Tongue (tissue), 2 donors: ENCODE data around the gene MYLK2. TPM values are rescaled to one million over a fixed set of nuclear protein-coding genes. Genes with fewer than 3 reads are reported as not detected.
"Not testable (repeated sequence)": the region's sequence is repeated elsewhere in the genome, so short reads cannot be mapped to it uniquely, and the experiment has no call there.

Experiments used
- DNase-seq: peaks from one replicate; pipeline ENCODE4 v3.0.0-alpha.2; 2015
- total RNA-seq: library from RNA; depleted of rRNA; stranded (reverse); fragments of >200 nt; gene quantifications from one replicate; pipeline ENCODE4 v1.2.3, GENCODE V29; 2014

Gene MYLK2
- total RNA-seq = 55.9 TPM

DNA sequence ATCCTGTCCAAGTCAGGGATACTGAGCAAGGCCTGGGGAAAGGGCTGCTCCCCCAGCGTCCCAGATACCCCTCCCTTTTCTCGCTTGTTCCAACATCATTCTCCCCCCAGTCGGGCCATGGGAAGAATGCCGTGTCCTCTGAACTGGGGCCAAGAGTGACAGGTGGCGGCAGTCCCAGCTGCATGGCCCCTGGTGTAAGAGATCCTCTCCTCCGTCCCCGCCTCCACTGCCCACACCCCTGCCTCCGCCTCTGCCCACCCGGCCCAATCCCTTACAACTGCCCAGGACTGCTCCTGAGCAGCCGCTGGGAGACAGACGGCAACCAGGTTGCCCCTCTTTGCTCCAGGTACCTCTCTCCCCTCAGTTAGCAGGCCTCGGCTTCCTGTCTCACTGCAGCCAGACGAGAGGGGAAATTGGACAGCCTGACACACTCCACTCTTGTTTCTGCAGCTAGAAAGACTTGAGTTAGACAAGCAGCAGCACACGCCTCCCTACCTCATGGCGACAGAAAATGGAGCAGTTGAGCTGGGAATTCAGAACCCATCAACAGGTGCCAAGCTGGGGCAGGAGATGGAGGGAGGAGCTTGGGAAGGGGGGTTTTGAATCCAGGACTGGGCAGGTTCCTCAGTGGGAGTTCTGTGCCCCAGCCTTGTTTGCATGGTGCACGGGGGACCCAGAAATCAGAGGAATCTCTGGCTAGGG, at the start of gene MYLK2:
MYLK2 (plus strand) TSS at position 274 of the 702 bp plus-strand sequence; CDS start at position 499, 225 bp downstream.
- DNase-seq = peak; percentile 95

DNA sequence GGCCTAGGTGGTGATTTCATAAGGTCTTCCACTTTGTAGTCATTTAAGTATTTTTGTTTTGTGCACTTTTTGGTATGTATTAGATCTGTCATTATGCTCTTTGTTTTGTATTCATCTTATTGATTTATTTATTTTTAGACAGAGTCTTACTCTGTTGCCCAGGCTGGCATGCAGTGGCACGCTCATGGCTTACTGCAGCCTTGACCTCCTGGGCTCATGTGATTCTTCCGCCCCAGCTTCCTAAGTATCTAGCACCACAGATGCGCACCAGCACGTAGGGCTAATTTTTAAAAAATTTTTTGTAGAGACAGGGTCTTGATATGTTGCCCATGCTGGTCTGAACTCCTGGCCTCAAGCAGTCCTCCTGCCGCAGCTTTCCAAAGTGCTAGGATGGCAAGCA, 49.5 kb upstream of the MYLK2 start:
- DNase-seq = no peak

DNA sequence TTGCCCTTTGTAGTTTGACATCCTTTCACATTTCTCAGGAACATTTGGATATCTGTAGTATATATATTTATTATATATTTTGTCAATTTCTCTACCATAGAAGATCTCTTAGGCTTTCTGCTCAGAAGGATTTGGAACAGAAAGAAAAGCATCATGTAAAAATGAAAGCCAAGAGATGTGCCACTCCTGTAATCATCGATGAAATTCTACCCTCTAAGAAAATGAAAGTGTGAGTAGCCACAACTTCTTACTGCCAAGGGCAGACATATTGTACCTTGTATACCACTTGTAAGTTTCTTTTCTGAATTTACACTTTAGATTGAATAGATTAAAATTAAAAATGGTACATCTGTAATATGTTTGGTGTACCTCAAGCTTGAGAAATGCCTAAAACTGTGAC, 48.9 kb upstream of the MYLK2 start:
- DNase-seq = no peak

DNA sequence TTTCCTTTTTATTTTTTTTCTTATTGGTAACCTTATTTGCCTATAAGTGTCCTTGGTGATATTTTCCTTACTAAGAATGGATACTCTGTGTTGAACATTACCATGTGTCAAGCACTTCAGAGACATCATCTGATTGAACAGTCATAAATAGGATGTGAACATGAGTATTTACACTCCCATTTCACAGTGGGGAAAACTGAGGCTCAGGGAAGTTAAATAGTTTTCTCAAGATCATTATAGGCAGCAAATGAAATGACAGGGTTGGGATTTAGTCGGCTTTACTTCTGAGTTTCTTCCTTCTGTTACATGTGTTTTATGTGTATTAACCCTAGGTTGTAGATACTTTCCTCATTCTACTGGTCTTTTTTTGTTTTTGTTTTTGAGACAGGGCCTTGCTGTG, 44.7 kb upstream of the MYLK2 start:
- DNase-seq = no peak

DNA sequence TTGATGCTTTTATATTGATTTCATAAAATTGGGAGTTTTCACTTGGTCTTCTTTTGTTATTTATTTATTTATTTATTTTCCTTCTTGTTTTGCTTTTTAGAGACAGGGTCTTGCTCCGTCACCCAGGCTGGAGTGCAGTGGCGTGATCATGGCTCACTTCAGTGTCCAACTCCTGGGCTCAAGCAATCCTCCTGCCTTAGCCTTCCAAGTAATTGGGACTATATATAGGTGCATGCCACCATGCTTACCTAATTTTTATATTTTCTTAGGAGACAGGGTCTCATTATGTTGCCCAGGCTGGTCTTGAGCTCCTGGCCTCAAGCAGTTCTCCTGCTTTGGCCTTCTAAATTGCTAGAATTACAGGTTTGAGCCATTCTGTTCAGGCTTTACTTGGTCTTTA, 38.3 kb upstream of the MYLK2 start:
- DNase-seq = no peak

DNA sequence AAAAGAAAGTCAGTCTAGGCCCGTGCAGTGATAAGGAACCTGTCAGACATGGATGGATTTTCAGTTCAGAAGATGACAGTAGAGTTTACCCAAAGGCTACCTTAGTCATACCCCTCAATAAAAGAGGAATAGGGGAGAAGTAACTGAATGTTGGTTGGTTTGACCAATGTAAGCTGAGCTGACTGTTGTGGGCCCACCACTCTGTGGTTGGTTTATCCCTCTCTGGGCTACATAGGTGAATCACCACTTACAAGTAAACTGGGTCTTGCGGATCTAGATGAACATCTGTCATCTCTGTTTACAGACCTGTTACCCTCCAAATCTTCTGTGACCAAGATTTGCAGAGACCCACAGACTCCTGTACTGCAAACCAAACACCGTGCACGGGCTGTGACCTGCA, 37.2 kb upstream of the MYLK2 start:
- no peak for DNase-seq

DNA sequence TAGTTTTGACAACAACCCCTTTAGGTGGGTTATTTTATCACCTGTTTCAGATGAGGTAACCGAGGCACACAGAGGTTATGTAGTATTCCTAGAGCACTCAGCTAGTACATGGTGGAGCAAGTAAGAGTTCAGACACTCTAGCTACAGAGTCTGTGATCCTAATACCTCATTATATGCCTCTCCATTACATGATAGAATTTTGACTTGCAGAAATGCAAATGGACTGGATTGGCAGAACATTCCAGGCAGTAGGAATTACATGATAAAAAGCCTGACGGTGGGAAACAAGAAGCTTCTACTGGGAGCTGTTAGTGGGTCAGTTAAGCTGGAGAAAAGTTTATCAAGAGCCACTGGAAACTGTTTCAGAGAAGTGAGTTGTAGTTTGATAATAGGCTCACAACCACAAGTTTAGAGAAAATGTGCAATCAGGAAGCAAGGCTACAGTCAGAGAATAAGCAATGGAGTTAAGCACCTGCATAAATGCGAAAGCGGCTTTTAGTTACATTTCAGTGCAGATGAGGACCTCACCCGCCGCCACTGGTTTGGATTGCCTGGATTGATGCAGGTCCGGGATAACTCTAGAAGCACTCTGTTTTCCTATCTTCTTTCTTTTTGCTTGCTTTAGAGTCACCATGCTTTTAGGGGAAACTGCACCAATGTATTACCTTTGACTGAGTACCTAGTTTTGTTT, 34.7 kb upstream of the MYLK2 start:
- no peak for DNase-seq

DNA sequence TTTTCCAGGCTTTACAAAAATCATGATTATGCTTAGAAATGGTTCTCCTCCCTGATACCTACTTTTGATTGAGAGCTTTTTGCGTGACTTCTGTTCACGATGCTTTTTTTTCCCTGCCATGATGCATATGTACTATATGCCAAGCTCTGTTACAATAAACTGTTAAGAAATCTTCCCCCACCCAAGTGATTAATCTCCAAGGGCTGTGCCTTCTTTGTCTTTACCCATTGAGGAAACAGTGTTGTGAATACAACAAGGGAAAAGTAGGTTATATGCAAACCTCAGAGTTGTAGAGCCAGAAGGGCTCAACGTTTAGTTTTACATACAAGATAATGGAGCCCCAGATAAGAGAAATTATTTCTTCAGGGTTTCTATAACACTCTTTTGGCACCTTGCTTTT, 34.1 kb upstream of the MYLK2 start:
- DNase-seq = no peak

DNA sequence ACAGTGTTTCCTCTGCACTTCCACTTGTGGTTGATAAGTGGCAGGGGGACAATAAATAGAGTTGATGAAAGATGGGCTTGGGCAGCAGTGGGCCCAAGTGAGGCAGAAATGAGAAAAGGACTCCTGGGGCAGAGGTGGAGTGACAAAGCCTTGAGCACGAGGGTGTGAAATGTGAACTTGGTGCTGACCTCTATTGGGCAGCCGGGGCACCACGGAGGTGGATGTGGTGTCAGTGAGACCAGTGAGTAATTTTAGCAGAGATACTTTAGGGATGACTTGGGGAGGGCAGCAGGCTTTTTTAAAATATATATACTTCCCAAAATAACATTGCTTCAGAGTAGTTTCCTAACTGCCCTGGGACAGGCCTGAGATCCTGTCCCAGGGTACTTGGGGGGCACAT, 30.6 kb upstream of the MYLK2 start:
- DNase-seq = peak; percentile 24

DNA sequence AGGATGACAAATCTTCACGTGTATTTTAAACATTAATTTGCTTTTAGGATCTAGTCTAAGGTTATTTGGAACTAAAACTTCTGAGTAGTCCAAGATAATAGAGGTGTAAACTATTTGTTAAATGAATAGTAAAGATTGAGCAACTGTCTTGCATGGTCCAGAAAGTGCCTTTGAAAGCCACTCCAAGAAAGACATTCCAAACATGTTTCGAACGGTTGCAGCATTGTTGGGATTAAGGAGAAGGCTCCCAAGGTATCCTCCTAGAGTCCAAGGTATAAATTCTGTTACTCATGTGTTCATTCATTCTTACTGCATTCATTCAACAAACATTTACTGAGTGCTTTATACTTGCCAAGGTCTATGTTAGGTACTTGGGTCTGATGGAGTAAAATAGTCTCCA, 28.8 kb upstream of the MYLK2 start:
- DNase-seq = no peak

DNA sequence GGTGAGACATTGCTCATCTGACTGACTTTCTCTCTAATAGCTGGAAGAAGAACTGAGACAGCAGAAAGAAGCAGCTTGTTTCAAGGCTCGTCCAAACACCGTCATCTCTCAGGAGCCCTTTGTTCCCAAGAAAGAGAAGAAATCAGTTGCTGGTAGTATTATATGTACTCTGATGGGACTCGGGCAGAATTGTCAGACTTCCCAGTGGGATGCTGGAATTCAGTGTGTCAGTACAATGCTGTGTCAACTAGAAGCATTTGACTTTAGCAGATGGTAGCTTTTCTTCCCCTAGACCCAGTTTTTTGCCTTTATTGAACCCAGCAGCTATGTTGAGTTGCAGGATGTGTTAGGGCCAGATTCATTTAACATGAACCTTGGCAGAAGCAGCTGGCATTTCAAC, 21.8 kb upstream of the MYLK2 start:
- no peak for DNase-seq

DNA sequence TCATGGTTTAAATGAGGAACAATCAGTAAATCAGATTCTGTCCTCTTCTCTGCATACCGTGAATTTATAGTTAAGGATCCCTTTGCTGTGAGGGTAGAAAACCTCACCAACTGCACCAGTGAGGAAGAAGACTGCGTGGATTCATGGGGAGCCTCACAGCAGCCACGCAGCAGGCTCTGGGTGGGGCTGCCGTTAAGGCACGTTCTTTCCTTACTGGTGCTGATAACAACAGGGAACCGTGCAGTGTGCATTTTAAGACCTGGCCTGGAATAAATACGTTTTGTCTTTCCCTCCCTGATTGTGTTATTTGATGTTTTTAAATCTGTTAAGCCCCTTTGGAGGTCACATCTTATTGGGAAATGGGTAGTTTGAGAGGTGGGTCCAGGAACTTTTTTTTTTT, 17.6 kb upstream of the MYLK2 start:
- DNase-seq = no peak

DNA sequence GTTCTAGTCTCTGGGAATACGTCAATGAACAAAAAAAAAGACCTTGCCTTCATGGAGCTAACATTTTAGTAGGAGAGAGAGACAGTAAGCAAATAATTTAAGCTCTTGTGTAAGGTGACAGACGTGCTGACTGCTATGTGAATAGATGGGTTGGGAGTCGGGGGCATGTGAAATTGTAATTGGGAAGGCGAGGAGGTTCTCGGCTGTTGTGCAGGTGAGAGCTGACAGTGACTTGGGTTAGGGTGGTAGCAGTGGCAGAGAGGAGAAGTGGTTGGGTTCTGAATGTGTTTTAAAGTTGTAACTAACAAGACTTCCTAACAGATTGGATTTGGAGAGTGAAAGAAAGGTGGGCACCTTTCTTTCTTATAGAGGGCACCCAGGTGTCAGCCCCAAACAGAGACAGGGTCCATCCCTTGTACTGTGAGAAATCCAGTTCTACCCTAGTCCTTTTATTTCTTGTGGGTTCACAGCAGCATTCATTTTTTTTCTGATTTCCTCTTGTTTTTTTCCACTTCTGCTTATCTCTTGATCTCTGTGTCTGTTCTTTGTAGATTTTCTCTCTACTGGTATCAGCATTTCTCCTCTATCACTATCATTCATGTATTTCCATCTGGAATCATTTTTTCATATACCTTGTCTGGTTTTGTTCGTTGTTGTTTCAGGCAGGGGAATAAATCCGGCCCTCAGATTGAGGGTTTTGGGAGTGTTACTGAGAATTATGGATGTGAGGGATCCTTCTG, 15.4 kb upstream of the MYLK2 start:
- DNase-seq = no peak

DNA sequence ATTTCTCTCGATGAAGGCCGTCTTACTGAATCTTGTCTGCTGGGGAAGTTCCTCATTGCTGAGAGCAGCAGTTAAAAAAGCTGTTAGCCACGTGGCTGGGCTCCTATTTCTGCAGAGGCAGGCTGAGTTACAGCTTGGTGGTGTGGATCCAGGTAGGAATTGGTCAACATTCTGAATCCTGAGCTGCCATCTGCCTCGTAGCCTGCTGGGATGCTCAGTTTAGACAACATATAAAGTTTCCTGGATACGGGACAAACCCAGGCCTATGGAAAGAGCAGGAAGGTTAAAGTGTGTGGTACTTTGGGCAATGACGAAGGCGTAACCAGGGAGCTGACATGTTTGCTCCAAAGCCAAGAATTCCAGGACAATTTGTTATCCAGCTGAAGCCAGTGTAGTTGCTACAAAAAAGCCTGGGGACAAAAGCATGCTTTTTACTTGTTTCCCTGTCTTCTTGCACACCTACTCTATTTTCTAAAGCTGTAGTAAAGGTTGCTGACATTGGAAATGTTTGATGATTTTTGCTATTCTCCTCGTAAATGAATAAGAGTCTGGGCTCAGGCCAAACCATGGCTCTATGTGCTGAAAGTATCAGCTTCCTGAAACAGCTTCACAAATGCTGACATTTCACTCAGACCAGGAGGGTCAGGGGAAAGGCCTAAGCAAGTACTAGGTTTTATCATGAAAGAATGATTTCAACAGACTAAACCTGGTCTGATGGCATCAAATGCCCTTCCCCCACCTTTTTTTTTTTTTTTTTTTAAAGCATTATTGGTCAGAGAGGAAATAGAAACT, 12.4 kb upstream of the MYLK2 start:
- no peak for DNase-seq

DNA sequence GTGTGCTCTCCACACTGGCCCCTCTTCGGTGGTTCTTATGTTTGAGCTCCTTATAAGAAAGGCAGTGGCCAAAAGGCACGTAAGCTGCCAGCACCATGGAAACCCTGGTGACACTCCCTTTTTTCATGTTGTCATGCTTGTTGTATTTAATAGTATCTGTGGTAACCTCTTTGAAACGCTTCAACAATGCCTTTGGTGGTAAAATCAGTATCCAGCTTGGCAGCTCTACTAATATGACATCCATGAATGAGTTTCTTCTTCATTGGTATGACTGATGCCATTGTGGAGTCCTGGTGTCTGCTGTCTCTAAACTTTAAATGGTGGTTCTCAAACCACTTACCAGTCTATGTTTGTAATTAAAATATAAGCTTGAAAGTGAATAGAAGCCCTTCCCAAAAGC, 10.7 kb upstream of the MYLK2 start:
- peak; percentile 28 for DNase-seq

DNA sequence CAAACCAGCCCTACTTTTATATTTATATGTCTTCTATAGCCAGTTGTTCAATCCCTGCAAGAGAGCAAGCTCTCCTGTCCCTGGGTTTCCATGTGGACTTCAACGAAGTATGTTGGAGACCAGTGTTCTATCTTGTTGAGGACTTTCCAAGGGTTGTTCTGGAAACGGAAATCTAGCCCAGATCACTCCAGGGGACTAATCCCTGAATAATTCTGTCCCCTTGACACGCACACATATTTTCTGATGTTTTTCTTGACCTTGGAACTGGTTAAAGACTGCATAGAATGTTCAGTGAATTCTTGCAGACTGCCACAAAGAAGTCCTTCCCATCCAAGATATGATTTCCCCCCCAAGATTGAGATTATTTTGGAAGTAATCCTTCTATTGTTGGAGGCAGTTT, 9.5 kb upstream of the MYLK2 start:
- DNase-seq = no peak

DNA sequence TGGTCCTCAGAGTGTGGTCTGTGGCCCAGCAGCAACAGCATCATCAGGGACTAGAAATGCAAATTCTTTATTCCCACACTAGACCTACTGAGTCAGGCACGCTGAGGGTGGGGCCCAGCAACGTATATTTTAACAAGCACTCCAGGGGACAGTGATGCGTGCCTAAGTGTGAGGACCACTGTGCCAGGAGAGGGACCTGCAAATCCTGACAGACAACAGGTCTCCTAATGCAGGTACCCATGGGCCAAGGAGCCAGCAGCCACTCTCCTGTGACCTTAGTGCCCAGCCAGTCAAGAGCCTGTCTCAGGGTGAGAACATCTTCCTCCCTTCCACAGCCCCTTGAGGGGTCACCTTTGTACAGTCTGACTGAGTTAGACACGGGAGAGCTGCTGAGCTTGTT, 8.0 kb upstream of the MYLK2 start:
- no peak for DNase-seq

DNA sequence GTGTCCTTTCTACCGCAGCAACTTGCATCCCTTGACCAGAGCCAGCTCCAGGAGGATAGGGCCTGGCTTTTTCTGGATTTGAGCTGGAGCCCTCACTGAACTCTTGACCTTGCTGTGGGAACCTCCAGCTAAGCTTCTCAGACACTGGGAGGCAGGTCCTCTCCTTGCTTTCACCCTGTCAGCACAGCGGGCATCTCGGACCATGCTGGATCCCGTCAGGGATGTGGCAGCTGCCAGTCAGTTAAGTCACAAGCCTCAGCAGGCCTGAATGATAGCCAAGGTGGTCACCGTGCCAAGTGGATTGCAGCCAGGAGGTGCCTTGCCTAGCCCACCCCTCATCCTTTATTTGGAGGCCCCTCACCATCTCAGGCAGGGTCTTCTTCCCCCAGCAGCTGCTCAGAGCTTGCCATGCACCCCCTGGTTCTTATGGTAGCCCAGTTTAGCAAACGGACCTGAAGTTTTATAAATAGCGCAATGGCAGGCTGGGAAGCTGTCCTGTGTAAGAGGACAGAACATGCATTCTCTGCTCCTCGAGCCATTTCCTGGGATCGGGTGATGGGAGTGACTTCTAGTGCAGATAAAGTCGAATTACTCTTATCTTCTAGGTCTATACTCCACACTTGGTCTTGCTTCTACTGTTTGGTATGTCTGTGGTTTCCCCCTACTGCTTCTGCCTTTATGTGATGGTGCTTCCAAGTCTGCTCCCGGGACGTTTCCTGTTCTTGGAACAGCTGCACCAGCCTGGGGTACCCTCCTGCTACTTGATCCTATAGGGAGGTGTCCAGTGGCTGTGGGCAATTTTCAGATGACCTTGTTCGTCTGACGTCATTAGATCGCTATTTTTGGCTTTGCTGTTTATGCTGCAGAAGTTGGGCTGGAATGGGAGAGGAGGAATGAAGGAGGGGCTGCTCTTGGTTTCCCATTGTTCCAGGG, 7.1 kb upstream of the MYLK2 start:
- peak; percentile 94 for DNase-seq

DNA sequence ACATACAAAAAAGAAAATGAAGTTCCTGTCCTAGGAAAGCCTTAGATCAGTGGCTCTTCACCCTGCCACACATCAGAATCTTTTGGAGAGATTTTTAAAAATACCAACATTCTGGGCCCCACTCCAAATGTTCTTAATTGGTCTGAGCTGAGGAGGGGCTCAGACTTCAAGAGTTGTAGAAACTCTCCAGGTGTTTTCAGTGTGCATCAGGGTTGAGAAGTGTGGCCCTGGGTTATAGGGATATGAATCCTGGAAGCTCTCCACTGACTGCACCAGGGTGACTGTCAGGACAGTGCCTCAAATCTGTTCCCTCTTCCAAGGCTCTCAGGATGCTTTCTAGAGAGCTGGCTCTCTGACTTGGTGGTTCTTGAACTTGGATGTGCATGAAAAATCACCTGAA, 5.5 kb upstream of the MYLK2 start:
- no peak for DNase-seq

DNA sequence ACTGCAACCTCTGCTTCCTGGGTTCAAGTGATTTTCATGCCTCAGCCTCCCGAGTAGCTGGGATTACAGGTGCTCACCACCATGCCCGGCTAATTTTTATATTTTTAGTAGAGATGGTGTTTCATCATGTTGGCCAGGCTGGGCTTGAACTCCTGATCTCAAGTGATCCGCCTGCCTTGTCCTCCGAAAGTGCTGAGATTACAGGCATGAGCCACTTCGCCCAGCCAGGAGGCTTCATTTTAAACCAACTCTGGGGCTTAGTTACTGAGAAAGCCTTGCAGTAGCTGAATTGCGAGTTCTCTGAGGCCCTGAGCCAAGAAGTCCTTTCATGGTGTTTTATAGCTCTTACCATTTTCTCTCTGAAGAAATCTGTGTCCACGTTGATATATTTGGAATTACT, 5.0 kb upstream of the MYLK2 start:
- not testable (repeated sequence) for DNase-seq

DNA sequence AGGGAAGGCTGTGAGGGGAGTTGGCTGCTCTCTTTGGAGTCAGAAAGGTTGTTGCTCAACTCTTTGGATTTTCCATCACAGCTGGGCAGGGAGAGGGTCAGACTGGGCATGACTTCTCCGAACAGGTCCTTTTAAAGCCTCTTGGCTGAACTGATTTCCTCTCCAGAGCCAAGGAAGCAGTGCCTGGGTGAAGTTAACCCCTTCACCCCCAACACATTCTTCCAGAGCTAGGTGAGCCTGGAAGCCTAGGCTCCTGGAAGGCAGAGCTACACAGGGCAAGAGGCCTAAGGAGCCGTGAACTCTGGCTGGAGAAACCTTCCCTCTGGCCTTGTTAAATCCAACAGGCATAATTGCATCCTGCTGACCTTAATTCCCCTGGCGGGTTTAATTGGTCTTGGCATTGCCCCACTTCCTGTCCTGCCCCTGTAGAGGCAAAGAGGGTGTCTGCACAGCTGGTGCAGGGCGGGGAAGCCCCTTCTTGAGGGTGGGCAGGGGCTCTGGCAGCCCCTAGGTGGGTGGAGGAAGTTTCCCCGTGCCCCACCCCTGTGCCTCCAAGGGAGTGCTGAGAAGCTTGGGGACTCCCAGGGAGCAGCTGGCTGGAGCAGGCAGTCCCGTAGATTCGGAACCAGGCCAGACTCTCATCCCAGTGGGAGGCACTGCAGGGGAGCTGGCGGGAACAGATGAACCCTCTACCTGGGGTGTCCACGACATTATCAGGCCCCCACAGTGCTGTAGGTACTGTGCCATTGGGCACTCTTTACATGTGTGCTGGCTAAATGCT, 3.6 kb upstream of the MYLK2 start:
- DNase-seq = peak; percentile 63
